Parietal lobe (tissue), 1 donor: ENCODE results near the gene KCNJ15. TPM values are rescaled to one million over a fixed set of nuclear protein-coding genes. Genes with fewer than 3 reads are reported as not detected.

ENCODE experiments used
- total RNA-seq: library from RNA; depleted of rRNA; stranded (reverse); fragments of >200 nt; gene quantifications from one replicate; pipeline ENCODE4 v1.2.3, GENCODE V29; 2014

Gene KCNJ15
- 0.31 TPM for total RNA-seq

DNA sequence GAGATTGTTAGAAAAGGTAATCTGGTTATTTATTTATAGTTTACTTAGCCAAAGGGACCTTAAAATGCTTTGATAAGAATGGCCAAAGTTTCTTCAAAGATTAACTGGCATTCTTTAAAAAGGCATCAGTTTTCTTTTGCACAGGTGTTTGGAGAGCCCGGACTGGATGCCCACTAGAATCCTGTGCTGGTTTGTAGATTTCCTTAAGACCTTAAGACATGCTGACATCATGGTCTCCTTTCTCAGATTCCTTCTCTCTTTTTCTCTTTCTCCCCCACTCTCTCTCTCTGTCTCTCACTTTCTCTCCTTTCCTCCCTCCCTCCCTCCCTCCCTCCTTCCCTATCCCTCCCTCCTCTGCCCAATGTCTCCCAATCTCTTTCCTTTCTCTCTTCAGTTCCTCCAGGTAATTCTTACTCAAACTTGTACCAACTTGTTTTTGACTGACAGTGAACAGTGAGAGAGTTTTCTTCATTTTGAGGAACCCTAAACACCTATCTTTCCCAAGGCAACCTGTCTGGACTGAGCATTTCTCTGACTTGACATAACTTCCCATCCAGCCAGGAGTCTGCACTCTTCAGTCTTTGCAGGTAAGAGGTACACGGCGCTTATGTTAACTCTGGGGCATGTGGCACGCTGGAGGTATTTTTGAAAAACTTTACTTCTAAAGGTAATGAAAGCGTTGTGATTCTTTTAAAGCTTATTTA lies at the start of gene KCNJ15:
Gene KCNJ15, plus strand, starts transcription at position 393 of the 704 bp plus-strand sequence. CDS start 42,271 bp downstream, outside the sequence.

Other genes starting within 250 kb of the KCNJ15 start
- 2.5 TPM for gene ERG, start 241.5 kb downstream of the KCNJ15 start, total RNA-seq